ENCODE results near the gene WFS1.
A peak's percentile ranks its signal among the peaks of the same experiment; 100 is the strongest.

The WFS1 gene

GRCh38 chr4:6301732-6302442 lies 32.2 kb downstream of the WFS1 start:
- DNase-seq: no peak

- DNase-seq: no peak
Measured at GRCh38 chr4:6302869-6303268, 33.2 kb downstream of the WFS1 start.

- DNase-seq: no peak
Measured at GRCh38 chr4:6303943-6304342, 34.3 kb downstream of the WFS1 start.

DNA sequence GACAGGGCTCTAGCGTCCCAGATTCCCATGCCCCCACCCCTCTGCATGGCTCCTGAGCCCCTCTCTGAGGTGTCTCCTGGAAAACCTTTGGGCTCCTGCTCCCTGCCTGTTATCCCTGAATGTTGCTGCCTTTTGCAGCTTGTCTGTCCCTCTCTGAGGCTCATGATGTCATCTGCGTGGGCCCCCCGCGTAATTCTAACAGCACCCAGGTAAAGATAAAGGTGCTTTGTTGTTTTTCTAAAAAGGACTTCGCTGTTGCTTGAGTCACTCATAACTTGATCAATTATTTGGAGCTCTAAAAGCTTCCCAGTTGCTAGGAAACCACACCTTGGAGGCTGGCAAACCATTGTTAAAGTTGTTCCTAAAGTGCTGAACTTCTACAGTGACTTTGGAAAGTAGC lies 36.6 kb downstream of the WFS1 start:
- no peak for DNase-seq

- no peak for DNase-seq
Measured at GRCh38 chr4:6307230-6307629, 37.6 kb downstream of the WFS1 start.

- DNase-seq: no peak
Measured at GRCh38 chr4:6307891-6308290, 38.2 kb downstream of the WFS1 start.

- DNase-seq: peak in 1 of 2 donors; percentile 28
Measured at GRCh38 chr4:6308899-6309643, 39.4 kb downstream of the WFS1 start.

DNA sequence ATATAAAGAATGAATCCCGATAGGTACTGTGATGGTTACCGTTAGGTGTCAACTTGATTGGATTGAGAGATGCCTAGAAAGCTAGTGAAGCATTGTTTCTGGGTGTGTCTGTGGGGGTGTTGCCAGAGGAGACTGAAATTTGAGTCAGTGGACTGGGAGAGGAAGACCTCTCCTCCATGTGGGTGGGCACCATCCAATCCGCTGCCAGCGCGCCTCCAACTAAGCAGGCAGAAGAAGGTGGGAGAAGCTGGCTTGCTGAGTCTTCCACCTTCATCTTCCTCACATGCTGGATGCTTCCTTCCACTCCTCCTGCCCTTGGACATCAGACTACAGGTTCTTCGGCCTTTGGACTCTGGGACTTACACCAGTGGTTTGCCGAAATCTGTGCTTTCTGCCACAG lies 40.1 kb downstream of the WFS1 start:
- DNase-seq: no peak

- no peak for DNase-seq
Measured at GRCh38 chr4:6313216-6313615, 43.6 kb downstream of the WFS1 start.

- DNase-seq: no peak
Measured at GRCh38 chr4:6316461-6317003, 46.9 kb downstream of the WFS1 start.

GRCh38 chr4:6318206-6318605 lies 48.6 kb downstream of the WFS1 start:
- no peak for DNase-seq

DNA sequence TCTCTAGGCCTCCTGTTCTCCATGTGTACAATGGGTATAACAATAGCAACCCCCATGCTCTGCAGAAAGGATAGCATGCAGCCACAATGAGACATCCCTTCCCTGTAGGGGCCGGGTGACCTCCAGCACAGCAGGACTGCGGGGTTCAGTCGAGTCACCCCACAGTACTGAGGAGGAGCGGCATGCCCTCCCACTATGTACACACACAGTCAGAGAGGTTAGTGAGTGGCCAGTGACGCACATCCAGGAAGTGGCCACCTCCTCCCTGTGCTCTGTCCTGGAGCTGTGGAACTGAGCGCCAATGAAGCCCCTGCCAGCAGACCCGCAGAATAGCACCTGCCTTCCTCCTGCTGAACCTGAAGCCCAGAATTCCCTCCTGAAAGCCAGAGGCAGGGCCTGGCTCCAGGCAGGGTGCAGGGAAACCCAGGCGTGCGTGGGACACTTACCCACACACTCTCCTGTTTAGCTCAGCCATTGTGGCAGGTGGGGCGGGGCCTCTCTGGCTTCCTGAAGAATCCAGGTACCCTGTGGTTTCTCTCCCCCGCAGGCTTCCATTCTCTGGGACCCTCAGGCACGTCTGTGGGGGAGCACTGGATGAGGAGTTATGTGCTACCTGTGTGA lies 50.0 kb downstream of the WFS1 start:
- DNase-seq: no peak

DNA sequence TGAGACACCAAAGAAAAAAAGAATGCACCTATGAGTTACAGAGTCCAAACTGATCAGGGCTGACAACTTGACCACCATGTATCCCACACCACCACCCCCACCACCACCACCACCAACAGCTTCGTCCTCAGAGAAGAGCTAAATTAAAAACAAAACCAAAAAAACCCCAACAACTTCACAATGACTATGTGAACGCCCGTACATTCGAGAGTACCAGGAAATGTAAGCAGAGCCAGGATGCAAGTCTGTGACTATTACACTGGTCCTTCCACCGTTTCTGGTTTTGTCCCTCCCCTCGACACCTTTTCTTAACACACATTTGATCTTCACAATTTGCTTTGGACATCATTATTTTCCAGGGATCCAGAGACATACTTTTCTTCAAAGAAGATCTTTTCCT lies 51.0 kb downstream of the WFS1 start:
- no peak for DNase-seq

DNA sequence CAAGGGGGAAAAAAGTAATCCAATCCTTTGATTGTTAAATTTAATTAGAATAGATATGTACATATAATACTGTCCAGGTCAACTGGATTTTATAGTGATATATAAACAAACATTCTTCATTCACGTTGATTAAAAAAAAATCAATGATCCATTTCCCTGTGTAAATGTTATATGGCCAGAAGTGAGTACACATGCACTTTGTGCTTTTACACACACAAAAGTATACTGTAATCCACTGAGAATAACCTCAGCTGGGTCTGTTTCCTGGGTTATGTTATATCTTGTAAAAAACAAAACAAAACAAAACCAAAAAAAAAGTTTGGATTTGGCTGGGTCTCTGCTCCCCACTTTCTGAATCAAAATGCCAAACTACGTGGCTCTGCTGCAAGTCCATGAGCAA lies 51.7 kb downstream of the WFS1 start:
- no peak for DNase-seq

- DNase-seq: no peak
Measured at GRCh38 chr4:6322067-6322760, 52.6 kb downstream of the WFS1 start.

DNA sequence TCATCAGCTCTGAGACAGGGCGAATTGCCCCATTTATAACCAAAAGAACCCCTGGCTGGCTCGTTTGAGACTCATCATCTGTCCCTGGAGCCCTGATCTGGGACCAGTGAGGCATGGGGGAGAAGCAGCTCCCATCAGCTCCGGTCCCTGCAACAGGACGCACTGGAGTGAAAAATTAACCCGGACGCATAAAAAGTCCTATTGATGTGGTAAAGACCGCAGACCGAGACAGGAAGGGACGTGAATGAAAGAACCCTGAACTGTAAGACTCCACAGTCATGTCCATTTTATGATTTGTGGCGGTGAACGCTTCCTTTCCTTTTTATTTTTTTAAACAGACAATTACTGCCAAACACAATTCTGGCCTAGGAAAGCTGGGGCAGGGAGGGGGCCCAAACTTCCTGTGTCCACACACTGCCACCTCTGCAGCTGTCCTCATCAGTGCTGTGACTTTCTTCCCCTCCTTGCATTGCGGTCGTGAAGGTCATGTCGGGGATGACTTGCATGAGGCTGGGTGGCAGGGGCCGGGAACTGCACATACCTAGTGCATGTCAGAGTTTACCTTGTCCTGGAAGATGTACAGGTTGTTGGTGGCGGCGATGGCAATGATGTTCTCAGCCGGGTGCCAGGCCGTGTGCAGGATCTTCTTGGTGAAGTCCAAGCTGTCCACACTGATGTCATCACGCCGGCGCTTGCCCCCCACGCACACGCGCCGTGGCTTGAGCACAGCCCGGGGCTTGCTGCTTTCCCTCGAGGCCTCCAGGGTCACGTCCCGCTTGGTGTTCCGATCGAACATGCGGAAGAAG lies 53.3 kb downstream of the WFS1 start:
- no peak for DNase-seq

- no peak for DNase-seq
Measured at GRCh38 chr4:6324461-6324998, 54.9 kb downstream of the WFS1 start.

DNA sequence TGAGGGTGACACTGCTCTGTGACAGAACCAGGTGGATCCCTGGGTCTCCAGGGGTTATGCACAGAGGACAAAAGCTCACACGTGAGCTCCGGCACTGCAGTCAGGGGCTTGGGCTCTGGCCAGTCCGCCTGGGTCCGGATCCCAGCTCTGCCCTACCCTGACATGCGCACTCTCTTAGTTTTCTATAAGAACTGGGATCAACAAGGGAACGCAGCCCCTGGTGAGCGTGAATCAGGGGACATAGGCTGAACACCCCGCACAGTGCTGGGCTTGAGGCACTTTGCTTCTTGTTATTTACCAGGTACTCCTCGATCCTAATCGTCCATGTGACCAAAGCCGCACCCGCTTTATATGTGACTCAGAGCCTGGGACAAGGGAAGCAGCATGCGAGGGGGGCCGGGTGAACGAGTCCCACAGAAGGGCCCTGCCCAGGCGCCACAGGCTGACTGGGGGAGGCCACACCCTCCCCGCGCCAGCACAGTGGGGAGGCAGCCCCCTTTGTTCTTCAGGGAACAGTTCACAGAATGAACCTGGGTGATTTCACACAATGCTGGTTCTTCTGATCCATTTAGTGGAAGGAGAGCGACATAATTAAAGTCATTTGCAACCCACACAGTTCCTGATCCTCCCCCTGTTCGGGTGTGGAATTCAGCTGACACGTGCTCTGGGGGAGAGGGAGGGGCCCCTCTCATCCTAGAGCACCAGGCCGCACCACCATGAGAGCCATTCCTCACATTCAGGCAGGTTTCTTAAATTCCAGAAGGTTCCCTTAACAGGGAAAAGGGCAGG lies 55.5 kb downstream of the WFS1 start:
- no peak for DNase-seq

DNA sequence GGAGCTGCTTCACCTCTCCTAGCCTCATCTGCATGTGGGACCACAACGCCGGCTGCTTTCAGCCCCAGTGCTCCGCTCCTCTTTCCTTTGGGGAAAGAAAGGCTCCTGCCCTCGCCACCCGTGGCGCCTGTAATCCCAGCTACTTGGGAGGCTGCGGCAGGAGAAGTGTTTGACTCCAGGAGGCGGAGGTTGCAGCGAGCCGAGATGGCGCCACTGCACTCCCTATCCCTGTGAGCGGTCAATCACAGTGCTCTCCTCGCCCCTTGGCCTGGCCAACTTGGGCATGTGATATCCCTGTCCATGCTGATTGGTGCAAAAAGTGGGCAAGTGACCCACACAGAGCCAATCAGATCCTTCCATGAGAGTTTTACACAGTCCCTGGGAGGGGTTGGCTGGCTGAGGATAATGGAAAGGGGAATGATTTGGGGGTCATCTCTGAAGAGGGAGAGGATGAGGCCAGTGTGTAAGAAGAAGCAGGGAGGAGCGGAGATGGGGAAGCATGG lies 56.2 kb downstream of the WFS1 start:
- no peak for DNase-seq

- DNase-seq: no peak
Measured at GRCh38 chr4:6326312-6327060, 56.8 kb downstream of the WFS1 start.

Measured in stimulated activated CD4-positive, alpha-beta T cell treated with anti-CD3 and anti-CD28 coated beads, Interleukin-2, amount 100 ng/mL, for 24 hours (primary cell).